K562 (cell line): ENCODE results near the gene RSRP1. TPM values are rescaled to one million over a fixed set of nuclear protein-coding genes. Genes with fewer than 3 reads are reported as not detected.
A peak's percentile ranks its signal among the peaks of the same experiment; 100 is the strongest.

Experiments used
- ARID3A ChIP-seq: IDR thresholded peaks from 2 replicates; pipeline ENCODE4 v1.6.1; 2012; ENCODE audit warnings: low read depth, low read length, improper control_type of control experiment, borderline replicate concordance
- DMBX1 ChIP-seq: fragments of 250-450 bp; sonication (Bioruptor Pico); IDR thresholded peaks from 2 replicates; pipeline ENCODE4 v1.8.0; 2022; ENCODE audit warnings: inconsistent platforms, mild to moderate bottlenecking, moderate library complexity, borderline replicate concordance
- GABPA ChIP-seq: fragments of 200-800 bp; sonication (Bioruptor generic); conservative IDR thresholded peaks from 2 replicates; pipeline ENCODE4 v1.6.1; 2016; ENCODE audit warnings: low read depth, missing genetic modification characterization, missing compliant biosample characterization
- HINFP ChIP-seq: fragments of 450-650 bp; conservative IDR thresholded peaks from 2 replicates; pipeline ENCODE4 v1.6.1; 2016; ENCODE audit warnings: missing genetic modification characterization, low read depth, mild to moderate bottlenecking, control low read depth, missing compliant biosample characterization
- KLF16 ChIP-seq: IDR thresholded peaks from 2 replicates; pipeline ENCODE4 v1.6.1; 2016; ENCODE audit warnings: antibody characterized with exemption
- LCOR ChIP-seq: sonication (generic); formaldehyde crosslinking; IDR thresholded peaks from 2 replicates; pipeline ENCODE4 v1.8.0; 2022; ENCODE audit warnings: mild to moderate bottlenecking, missing genetic modification reagents
- MCM3 ChIP-seq: fragments of 450-650 bp; IDR thresholded peaks from 2 replicates; pipeline ENCODE4 v1.6.1; 2016
- NFE2 ChIP-seq: IDR thresholded peaks from 2 replicates; pipeline ENCODE4 v1.6.1; 2014; ENCODE audit warnings: antibody characterized with exemption, low read depth
- SAFB ChIP-seq: fragments of 200-400 bp; formaldehyde crosslinking; IDR thresholded peaks from 2 replicates; pipeline ENCODE4 v1.6.1; 2017; ENCODE audit warnings: low read depth, low read length, borderline replicate concordance
- SMARCB1 ChIP-seq: IDR thresholded peaks from 2 replicates; pipeline ENCODE4 v1.6.1; 2011; ENCODE audit warnings: improper control_type of control experiment, low read depth; ENCODE audit not compliant: insufficient read length
- TAL1 ChIP-seq: fragments of 450-650 bp; IDR thresholded peaks from 2 replicates; pipeline ENCODE4 v1.6.1; 2016; ENCODE audit warnings: mild to moderate bottlenecking
- THAP12 ChIP-seq: fragments of 250-450 bp; sonication (Bioruptor Pico); IDR thresholded peaks from 2 replicates; pipeline ENCODE4 v1.9.0; 2021; ENCODE audit warnings: mild to moderate bottlenecking, inconsistent platforms
- WHSC1 ChIP-seq: IDR thresholded peaks from one replicate; pipeline ENCODE4 v1.6.1; 2012; ENCODE audit warnings: low read length, control low read depth, inconsistent platforms
- ZBTB9 ChIP-seq: fragments of 450-650 bp; formaldehyde crosslinking; IDR thresholded peaks from 2 replicates; pipeline ENCODE4 v1.4.0; 2020; ENCODE audit warnings: mild to moderate bottlenecking, moderate library complexity
- ZKSCAN3 ChIP-seq: fragments of 250-450 bp; sonication (Bioruptor Pico); IDR thresholded peaks from 2 replicates; pipeline ENCODE4 v1.4.0; 2020
- ZNF347 ChIP-seq: fragments of 450-650 bp; formaldehyde crosslinking; IDR thresholded peaks from 2 replicates; pipeline ENCODE4 v1.4.0; 2020; ENCODE audit warnings: low read depth, mild to moderate bottlenecking, moderate library complexity
- ZNF511 ChIP-seq: sonication (generic); formaldehyde crosslinking; IDR thresholded peaks from 2 replicates; pipeline ENCODE4 v1.8.0; 2022; ENCODE audit warnings: mild to moderate bottlenecking, missing genetic modification reagents
- polyA plus RNA-seq, 8 experiments: library from polyadenylated mRNA; depleted of rRNA in 4 of 8; stranded (reverse) in 5 of 8; unstranded in 3 of 8; fragments of >200 nt; fragmentation: Nextera tagmentation in 2 of 8; fragmentation: Illumina TruSeq in 1 of 8; extraction: Ambion mirVana in 2 of 8; extraction: Trizol in 1 of 8; gene quantifications; 2 replicates each; pipeline versions ENCODE4 v1.2.1 to v1.2.3, GENCODE V29; 2011 to 2014; ENCODE audit warnings: inconsistent platforms in 1 of 8, missing spikeins in 1 of 8
- total RNA-seq, 7 experiments: library from RNA; depleted of rRNA in 6 of 7; stranded (reverse); fragments of >200 nt in 6 of 7; fragmentation: Illumina TruSeq in 2 of 7; extraction: Trizol in 2 of 7; gene quantifications; 2 replicates each; pipeline versions ENCODE4 v1.2.1 to v1.2.3, GENCODE V29; 2011 to 2021; ENCODE audit warnings: low replicate concordance in 1 of 7
- TF ChIP-seq, protein P1 (sequence below): fragments of 250-450 bp; sonication (Bioruptor Pico); IDR thresholded peaks from 2 replicates; pipeline ENCODE4 v1.8.0; 2022; ENCODE audit warnings: moderate library complexity, mild to moderate bottlenecking, inconsistent platforms

Gene RSRP1
- total and polyA plus RNA-seq, 9 of the 15 experiments (the other 6 are each of a cell fraction or from before 2014, with no cell fraction given): 27.2 to 283 (median 146) TPM

- TF ChIP-seq TAL1: no peak
- no peak for TF ChIP-seq ARID3A
- no peak for TF ChIP-seq MCM3
- TF ChIP-seq SMARCB1: no peak
- no peak for TF ChIP-seq KLF16
- peak; percentile 93 for TF ChIP-seq DMBX1 (CRISPR knock-in tag)
- TF ChIP-seq ZNF511: peak; percentile 90
- TF ChIP-seq GABPA (tag): peak; percentile 98
- 0 out of 2 replicates have a peak, but pooled peaks have one; percentile 79 for TF ChIP-seq HINFP (tag)
- 0 out of 2 replicates have a peak, but pooled peaks have one; percentile 46 for TF ChIP-seq THAP12 (CRISPR knock-in tag)
- TF ChIP-seq NFE2: no peak
- TF ChIP-seq, protein P1, sequence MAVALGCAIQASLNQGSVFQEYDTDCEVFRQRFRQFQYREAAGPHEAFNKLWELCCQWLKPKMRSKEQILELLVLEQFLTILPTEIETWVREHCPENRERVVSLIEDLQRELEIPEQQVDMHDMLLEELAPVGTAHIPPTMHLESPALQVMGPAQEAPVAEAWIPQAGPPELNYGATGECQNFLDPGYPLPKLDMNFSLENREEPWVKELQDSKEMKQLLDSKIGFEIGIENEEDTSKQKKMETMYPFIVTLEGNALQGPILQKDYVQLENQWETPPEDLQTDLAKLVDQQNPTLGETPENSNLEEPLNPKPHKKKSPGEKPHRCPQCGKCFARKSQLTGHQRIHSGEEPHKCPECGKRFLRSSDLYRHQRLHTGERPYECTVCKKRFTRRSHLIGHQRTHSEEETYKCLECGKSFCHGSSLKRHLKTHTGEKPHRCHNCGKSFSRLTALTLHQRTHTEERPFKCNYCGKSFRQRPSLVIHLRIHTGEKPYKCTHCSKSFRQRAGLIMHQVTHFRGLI (CRISPR knock-in tag): 0 out of 2 replicates have a peak, but pooled peaks have one; percentile 54
- TF ChIP-seq WHSC1: no peak
- TF ChIP-seq ZKSCAN3: no peak
- peak; percentile 9; the same call in 1 of the 2 replicates for TF ChIP-seq LCOR (CRISPR knock-in tag)
- TF ChIP-seq ZBTB9: no peak; the same call in 1 of the 2 replicates
- no peak for TF ChIP-seq SAFB
- TF ChIP-seq ZNF347 (CRISPR knock-in tag): no peak
Observed at GRCh38 chr1:25232027-25232865, 15.0 kb downstream of the RSRP1 start, which contains the start of gene SYF2 (continued).
